HepG2 (cell line): ENCODE results near the gene FMN2. TPM values are rescaled to one million over a fixed set of nuclear protein-coding genes. Genes with fewer than 3 reads are reported as not detected.

Experiments
- ATAC-seq: fragments of 200-7000 bp; cut with Tn5 transposase; 3 replicates; pipeline ENCODE4 v1.9.1; 2020; ENCODE audit warnings: mild to moderate bottlenecking, moderate library complexity
- BruUV-seq: library from RNA; stranded (reverse); fragments of 400-500 nt; replicated peaks from 2 replicates; lab custom pipeline; 2021; lab: Mats Ljungman, UMichigan
- CTCF ChIA-PET: fragments of 300-600 bp; formaldehyde crosslinking; extraction: SDS; loops from one replicate; lab custom pipeline; 2021; ENCODE audit warnings: low total read pairs, inconsistent platforms, low intra/inter-chr PET ratio; lab: Yijun Ruan, JAX
- POLR2A ChIA-PET: fragments of 350-600 bp; sonication (Branson Sonifier 250); formaldehyde crosslinking; loops from one replicate; lab custom pipeline; 2020; ENCODE audit warnings: antibody characterized with exemption, inconsistent platforms; lab: Yijun Ruan, JAX
- DNase-seq: peaks from one replicate; pipeline ENCODE4 v3.0.0-alpha.2; 2015; ENCODE audit warnings: low spot score
- FAIRE-seq: peaks from 3 replicates; lab custom pipeline; 2011; peaks lifted over from hg19 to GRCh38; lab: Jason Lieb, UNC
- H2AFZ ChIP-seq: one replicate; pipeline ENCODE4 v1.6.1; 2011; ENCODE audit warnings: low read length, inconsistent platforms
- H3K27ac ChIP-seq: fragments of 300-600 bp; 3 replicates; pipeline ENCODE4 v1.8.0; 2011; ENCODE audit warnings: mixed run types, mild to moderate bottlenecking, mixed read lengths, low read length, inconsistent platforms; ENCODE audit not compliant: insufficient read depth; ENCODE audit errors: extremely low read length
- H3K27me3 ChIP-seq, 2 experiments: fragments of 200-600 bp in 1 of 2; 2 replicates in 1 of 2; 3 replicates in 1 of 2; pipeline versions ENCODE4 v1.6.0 to v1.8.0; 2011; ENCODE audit warnings: low read length in 2 of 2, mild to moderate bottlenecking in 2 of 2, moderate library complexity in 2 of 2, inconsistent platforms in 1 of 2; ENCODE audit not compliant: insufficient read depth in 2 of 2, control insufficient read depth in 1 of 2
- H3K36me3 ChIP-seq, 2 experiments: fragments of 200-600 bp in 1 of 2; replicated peaks in 1 of 2; 2 replicates in 1 of 2; 3 replicates in 1 of 2; pipeline versions ENCODE4 v1.5.1 to v1.8.0; 2011; ENCODE audit warnings: low read length in 2 of 2, inconsistent platforms in 1 of 2; ENCODE audit not compliant: insufficient read depth in 2 of 2, control insufficient read depth in 1 of 2
- H3K4me1 ChIP-seq: 2 replicates; pipeline ENCODE4 v1.5.1; 2012; ENCODE audit warnings: low read length, inconsistent platforms; ENCODE audit not compliant: insufficient read depth
- H3K4me2 ChIP-seq: 2 replicates; pipeline ENCODE4 v1.6.0; 2011; ENCODE audit warnings: low read depth, low read length, inconsistent platforms
- H3K4me3 ChIP-seq, 3 experiments: fragments of 200-600 bp in 1 of 3; sonication (generic), shearing (Covaris generic) in 1 of 3; replicated peaks in 1 of 3; 2 replicates each; pipeline ENCODE4 v1.5.1; 2011 to 2016; ENCODE audit warnings: low read length in 3 of 3, inconsistent platforms in 2 of 3, low read depth in 2 of 3, mild to moderate bottlenecking in 2 of 3, control low read depth in 1 of 3, mixed read lengths in 1 of 3; ENCODE audit not compliant: insufficient read depth in 1 of 3
- H3K79me2 ChIP-seq: one replicate; pipeline ENCODE4 v1.6.1; 2011; ENCODE audit warnings: low read length, inconsistent platforms; ENCODE audit not compliant: insufficient read depth
- H3K9ac ChIP-seq: 2 replicates; pipeline ENCODE4 v1.6.0; 2011; ENCODE audit warnings: mild to moderate bottlenecking, low read depth, low read length, inconsistent platforms; ENCODE audit not compliant: insufficient read depth
- H3K9me3 ChIP-seq: 2 replicates; pipeline ENCODE4 v1.5.1; 2012; ENCODE audit warnings: mild to moderate bottlenecking, low read length
- H4K20me1 ChIP-seq: 2 replicates; pipeline ENCODE4 v1.6.0; 2011; ENCODE audit warnings: inconsistent platforms, mild to moderate bottlenecking, low read length, moderate library complexity; ENCODE audit not compliant: insufficient read depth
- HDAC1 ChIP-seq: sonication (generic); formaldehyde crosslinking; IDR thresholded peaks from 2 replicates; pipeline ENCODE4 v1.5.1; 2020; ENCODE audit warnings: mild to moderate bottlenecking, missing genetic modification reagents
- HIC2 ChIP-seq: sonication (generic); formaldehyde crosslinking; IDR thresholded peaks from 2 replicates; pipeline ENCODE4 v1.9.0; 2022; ENCODE audit warnings: low read depth, missing genetic modification reagents
- JUNB ChIP-seq: sonication (generic); formaldehyde crosslinking; IDR thresholded peaks from 2 replicates; pipeline ENCODE4 v1.8.0; 2022; ENCODE audit warnings: missing genetic modification reagents, mild to moderate bottlenecking, borderline replicate concordance
- MLLT10 ChIP-seq: sonication (generic); formaldehyde crosslinking; IDR thresholded peaks from 2 replicates; pipeline ENCODE4 v1.4.0; 2020; ENCODE audit warnings: missing genetic modification reagents
- SOX13 ChIP-seq, 3 experiments: fragments of 450-650 bp in 1 of 3; sonication (generic) in 1 of 3; formaldehyde crosslinking in 1 of 3; IDR thresholded peaks in 2 of 3; conservative IDR thresholded peaks in 1 of 3; 2 replicates each; pipeline versions ENCODE4 v1.5.0 to v1.6.1; 2016 to 2020; ENCODE audit warnings: antibody characterized with exemption in 1 of 3, mild to moderate bottlenecking in 1 of 3, missing compliant biosample characterization in 1 of 3, missing genetic modification reagents in 1 of 3, moderate library complexity in 1 of 3
- TARDBP ChIP-seq: sonication (generic); formaldehyde crosslinking; IDR thresholded peaks from 2 replicates; pipeline ENCODE4 v1.8.0; 2022; ENCODE audit warnings: mild to moderate bottlenecking, missing genetic modification reagents
- ZHX1 ChIP-seq: sonication (generic); formaldehyde crosslinking; IDR thresholded peaks from 2 replicates; pipeline ENCODE4 v1.8.1; 2022; ENCODE audit warnings: low read depth, mild to moderate bottlenecking, missing genetic modification reagents
- ZNF557 ChIP-seq: sonication (generic); formaldehyde crosslinking; IDR thresholded peaks from 2 replicates; pipeline ENCODE4 v1.4.0; 2020; ENCODE audit warnings: missing genetic modification reagents
- ZNF605 ChIP-seq: sonication (generic); formaldehyde crosslinking; IDR thresholded peaks from 2 replicates; pipeline ENCODE4 v1.8.0; 2022; ENCODE audit warnings: mild to moderate bottlenecking, missing genetic modification reagents
- ZNF619 ChIP-seq: sonication (generic); formaldehyde crosslinking; IDR thresholded peaks from 2 replicates; pipeline ENCODE4 v1.4.0; 2020; ENCODE audit warnings: mild to moderate bottlenecking, missing genetic modification reagents
- WGBS: methylation state at CpG from one replicate; pipeline ENCODE4 v1.1.6; 2017; ENCODE audit warnings: low lambda C conversion rate; 5-methylcytosine and 5-hydroxymethylcytosine counted together
- in situ Hi-C: cut with HindIII; loops from 2 replicates; pipeline ENCODE4 v1.10.0; 2017; ENCODE audit warnings: low pct_unique_long_range_greater_than_20kb; ENCODE audit not compliant: extremely low pct_ligation_motif_present
- intact Hi-C: fragments of 100-400 bp; cut with micrococcal nuclease; formaldehyde crosslinking; loops from one replicate; pipeline ENCODE4 v1.10.0; 2022; ENCODE audit not compliant: unreplicated experiment
- polyA plus RNA-seq, 8 experiments: library from polyadenylated mRNA; depleted of rRNA in 3 of 8; stranded (reverse) in 7 of 8; unstranded in 1 of 8; fragments of >200 nt; fragmentation: Illumina TruSeq in 4 of 8; extraction: Trizol in 4 of 8; gene quantifications; 2 replicates each; pipeline versions ENCODE4 v1.2.1 to v1.2.3, GENCODE V29; 2011 to 2016; ENCODE audit warnings: low read depth in 4 of 8, missing spikeins in 1 of 8, mixed read lengths in 1 of 8; ENCODE audit not compliant: insufficient read depth in 1 of 8
- total RNA-seq, 5 experiments: library from RNA; depleted of rRNA; stranded (reverse); fragments of >200 nt; fragmentation: Illumina TruSeq; extraction: Trizol; gene quantifications; 2 replicates each; pipeline ENCODE4 v1.2.3, GENCODE V29; 2016; ENCODE audit warnings: low read depth in 1 of 5
- TF ChIP-seq, protein P1 (sequence below): sonication (generic); formaldehyde crosslinking; IDR thresholded peaks from 2 replicates; pipeline ENCODE4 v1.4.0; 2020; ENCODE audit warnings: missing genetic modification reagents

Gene FMN2
- total and polyA plus RNA-seq, 2 of the 13 experiments (the other 11 are each of a cell fraction or from before 2014, with no cell fraction given): not detected

GRCh38 chr1:240503558-240503957 lies 411.9 kb downstream of the FMN2 start:
- POLR2A ChIA-PET: no interaction called here
- Histone ChIP-seq H3K27ac (no peak overlapping the region), H3K9ac (no peak overlapping the region), H3K36me3 (no peaks in the 10 kb centered on the region), H2AFZ (no peak overlapping the region), H3K79me2 (no peaks in the 10 kb centered on the region), H3K9me3 (no peaks in the 10 kb centered on the region), H3K4me3 (no peak overlapping the region), H3K27me3 (no peaks in the 10 kb centered on the region), H3K4me2 (no peak overlapping the region), H4K20me1 (no peaks in the 10 kb centered on the region), H3K4me1 (no peaks in the 10 kb centered on the region)
- WGBS: 0% methylated on average over 1 of the region's 1 CpG
- no TSS peak for BruUV-seq
- intact Hi-C loops: no loop called here
- no peak for DNase-seq
- FAIRE-seq: no peak
- in situ Hi-C loops: no loop called here
- CTCF ChIA-PET: no interaction called here
- ATAC-seq: no peak
- TF ChIP-seq ZNF557 (CRISPR knock-in tag) (no peak), ZNF605 (CRISPR knock-in tag) (no peak), ZHX1 (CRISPR knock-in tag) (no peak), HDAC1 (CRISPR knock-in tag) (no peak), MLLT10 (CRISPR knock-in tag) (no peak), TARDBP (CRISPR knock-in tag) (no peak), SOX13 (IDR thresholded peaks at IDR 0.05) (no peak), SOX13 (CRISPR knock-in tag; conservative IDR thresholded peaks at IDR 0.05 in 1 of 2, IDR thresholded peaks at IDR 0.05 in 1 of 2) (no peak), JUNB (CRISPR knock-in tag) (no peak), HIC2 (no peak), ZNF619 (CRISPR knock-in tag) (no peak)
- TF ChIP-seq, protein P1, sequence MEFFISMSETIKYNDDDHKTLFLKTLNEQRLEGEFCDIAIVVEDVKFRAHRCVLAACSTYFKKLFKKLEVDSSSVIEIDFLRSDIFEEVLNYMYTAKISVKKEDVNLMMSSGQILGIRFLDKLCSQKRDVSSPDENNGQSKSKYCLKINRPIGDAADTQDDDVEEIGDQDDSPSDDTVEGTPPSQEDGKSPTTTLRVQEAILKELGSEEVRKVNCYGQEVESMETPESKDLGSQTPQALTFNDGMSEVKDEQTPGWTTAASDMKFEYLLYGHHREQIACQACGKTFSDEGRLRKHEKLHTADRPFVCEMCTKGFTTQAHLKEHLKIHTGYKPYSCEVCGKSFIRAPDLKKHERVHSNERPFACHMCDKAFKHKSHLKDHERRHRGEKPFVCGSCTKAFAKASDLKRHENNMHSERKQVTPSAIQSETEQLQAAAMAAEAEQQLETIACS (CRISPR knock-in tag): no peak
